MM.1S (cell line): Measurements from ENCODE around the gene GRK3.
"Not testable (repeated sequence)": the region's sequence is repeated elsewhere in the genome, so short reads cannot be mapped to it uniquely, and the experiment has no call there.

Experiments
- CTCF ChIP-seq: fragments of 300-600 bp; sonication (generic); IDR thresholded peaks from 2 replicates; pipeline ENCODE4 v1.5.1; 2016; ENCODE audit warnings: antibody characterized with exemption, low read length, mixed read lengths
- EZH2 ChIP-seq: fragments of 300-600 bp; sonication (generic); optimal IDR thresholded peaks from 2 replicates; pipeline ENCODE3; 2017; ENCODE audit warnings: low read depth, mild to moderate bottlenecking, antibody characterized with exemption, low read length, mixed read lengths
- EZH2phosphoT487 ChIP-seq: fragments of 300-600 bp; sonication (generic); IDR thresholded peaks from 2 replicates; pipeline ENCODE4 v1.6.1; 2018; ENCODE audit warnings: antibody characterized with exemption, low read length

- TF ChIP-seq CTCF, EZH2phosphoT487, EZH2: not testable (repeated sequence)
These were observed 40.7 kb downstream of the GRK3 start for GRCh38 chr22:25605146-25605545.
